GM12872 (cell line): ENCODE measurements around the gene RNF167.

ENCODE experiments used
- CTCF ChIP-seq: IDR thresholded peaks from 3 replicates; pipeline ENCODE4 v1.5.1; 2011; ENCODE audit warnings: low read depth, mild to moderate bottlenecking, low read length, moderate library complexity; ENCODE audit not compliant: insufficient read depth

Gene RNF167

GRCh38 chr17:4971826-4972225 lies 31.8 kb downstream of the RNF167 start:
- TF ChIP-seq CTCF: no peak

- no peak for TF ChIP-seq CTCF
Measured at GRCh38 chr17:4972322-4972721, 32.3 kb downstream of the RNF167 start.

GRCh38 chr17:4972752-4973151 lies 32.7 kb downstream of the RNF167 start:
- no peak for TF ChIP-seq CTCF

GRCh38 chr17:4973256-4974114 lies 33.4 kb downstream of the RNF167 start:
- TF ChIP-seq CTCF: no peak

- TF ChIP-seq CTCF: no peak
Measured at GRCh38 chr17:4974115-4974670, 34.1 kb downstream of the RNF167 start.

- TF ChIP-seq CTCF: no peak
Measured at GRCh38 chr17:4978726-4979125, 38.7 kb downstream of the RNF167 start.

GRCh38 chr17:4980644-4981216 lies 40.7 kb downstream of the RNF167 start:
- TF ChIP-seq CTCF: peak; percentile 81
